Measurements from ENCODE around the gene ZNF420. TPM values are rescaled to one million over a fixed set of nuclear protein-coding genes. Genes with fewer than 3 reads are reported as not detected.
A peak's percentile ranks its signal among the peaks of the same experiment; 100 is the strongest.

The ZNF420 gene
- total and polyA plus RNA-seq, 2 donors from 2014 or later = 5.9 to 11.9 TPM

DNA sequence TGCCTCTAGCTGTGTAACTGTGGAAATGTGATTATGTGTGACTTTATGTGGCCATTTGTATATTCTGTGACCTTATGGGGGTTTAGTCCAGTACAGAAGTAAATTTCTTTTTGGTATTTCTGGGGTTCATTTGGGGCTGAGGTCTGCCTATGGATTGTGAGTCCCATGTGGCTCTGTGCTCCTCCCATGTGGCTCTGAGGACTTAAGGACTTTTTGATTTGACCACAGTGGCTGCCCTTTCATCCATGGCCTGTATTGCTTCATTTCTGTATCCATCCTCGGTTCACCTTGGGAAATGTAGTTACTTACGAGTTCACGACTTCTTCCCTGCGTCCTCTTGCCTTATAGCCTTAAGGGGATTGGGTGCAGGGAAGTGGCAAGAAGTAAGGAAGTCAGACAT, 1.0 kb downstream of the ZNF420 start:
- DNase-seq (peak in 1 of 5 donors; percentile 2), FAIRE-seq (no peak)
- Histone ChIP-seq H3K4me3 (ENCODE audit: low read length in 3 of 3) (peak overlapping the region; percentile 98 to 100 (median 100)), H3K27ac (ENCODE audit: low read depth in 2 of 2, low read length in 2 of 2) (no peak overlapping the region), H3K36me3 (ENCODE audit: control insufficient read depth in 2 of 3, insufficient read depth in 3 of 3, low read length in 3 of 3) (no peaks in the 10 kb centered on the region), H3K27me3 (ENCODE audit: control insufficient read depth, insufficient read depth, low read length) (no peaks in the 10 kb centered on the region), H3K9ac (ENCODE audit: low read length in 3 of 3) (peak overlapping the region; percentile 97 to 100 (median 97)), H3K4me1 (ENCODE audit: control insufficient read depth in 2 of 3, insufficient read depth in 2 of 3, low read depth in 1 of 3, low read length in 3 of 3) (peaks cover 0 to 9% (median 6%) of the 10 kb centered on the region in 3 donors), H3K9me3 (ENCODE audit: control insufficient read depth in 2 of 3, insufficient read depth in 1 of 3, low read length in 3 of 3) (peaks cover 0 to 10% (median 3%) of the 10 kb centered on the region in 3 donors)
- intact Hi-C loops (cut with DNase I) = no loop called here
- TF ChIP-seq, protein P1, sequence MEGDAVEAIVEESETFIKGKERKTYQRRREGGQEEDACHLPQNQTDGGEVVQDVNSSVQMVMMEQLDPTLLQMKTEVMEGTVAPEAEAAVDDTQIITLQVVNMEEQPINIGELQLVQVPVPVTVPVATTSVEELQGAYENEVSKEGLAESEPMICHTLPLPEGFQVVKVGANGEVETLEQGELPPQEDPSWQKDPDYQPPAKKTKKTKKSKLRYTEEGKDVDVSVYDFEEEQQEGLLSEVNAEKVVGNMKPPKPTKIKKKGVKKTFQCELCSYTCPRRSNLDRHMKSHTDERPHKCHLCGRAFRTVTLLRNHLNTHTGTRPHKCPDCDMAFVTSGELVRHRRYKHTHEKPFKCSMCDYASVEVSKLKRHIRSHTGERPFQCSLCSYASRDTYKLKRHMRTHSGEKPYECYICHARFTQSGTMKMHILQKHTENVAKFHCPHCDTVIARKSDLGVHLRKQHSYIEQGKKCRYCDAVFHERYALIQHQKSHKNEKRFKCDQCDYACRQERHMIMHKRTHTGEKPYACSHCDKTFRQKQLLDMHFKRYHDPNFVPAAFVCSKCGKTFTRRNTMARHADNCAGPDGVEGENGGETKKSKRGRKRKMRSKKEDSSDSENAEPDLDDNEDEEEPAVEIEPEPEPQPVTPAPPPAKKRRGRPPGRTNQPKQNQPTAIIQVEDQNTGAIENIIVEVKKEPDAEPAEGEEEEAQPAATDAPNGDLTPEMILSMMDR (IDR thresholded peaks at IDR 0.05; ENCODE audit: borderline replicate concordance, extremely low read depth, insufficient read depth) = no peak

DNA sequence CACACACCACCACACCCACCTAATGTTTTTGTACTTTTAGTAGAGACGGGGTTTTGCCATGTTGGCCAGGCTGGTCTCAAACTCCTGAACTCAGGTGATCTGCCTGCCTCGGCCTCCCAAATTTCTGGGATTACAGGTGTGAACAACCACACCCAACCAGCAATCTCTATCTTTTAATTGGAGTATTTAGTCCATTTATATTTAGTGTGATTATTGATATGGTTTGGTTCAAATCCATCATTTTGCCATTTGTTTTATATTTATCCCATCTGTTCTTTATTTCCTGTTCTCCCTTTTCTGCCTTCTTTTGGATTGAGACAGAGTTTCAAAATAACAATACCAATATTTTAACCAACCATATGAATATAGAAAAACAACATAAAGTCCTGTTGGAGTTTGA, 4.1 kb downstream of the ZNF420 start:
- Histone ChIP-seq H3K27me3 (ENCODE audit: control insufficient read depth, insufficient read depth, low read length) (no peaks in the 10 kb centered on the region), H3K4me3 (ENCODE audit: low read length in 3 of 3) (no peak overlapping the region), H3K36me3 (ENCODE audit: control insufficient read depth in 2 of 3, insufficient read depth in 3 of 3, low read length in 3 of 3) (no peaks in the 10 kb centered on the region), H3K27ac (ENCODE audit: low read depth in 2 of 2, low read length in 2 of 2) (no peak overlapping the region), H3K9ac (ENCODE audit: low read length in 3 of 3) (no peak overlapping the region), H3K4me1 (ENCODE audit: control insufficient read depth in 2 of 3, insufficient read depth in 2 of 3, low read depth in 1 of 3, low read length in 3 of 3) (peaks cover 0 to 9% (median under 1%) of the 10 kb centered on the region in 3 donors), H3K9me3 (ENCODE audit: control insufficient read depth in 2 of 3, insufficient read depth in 1 of 3, low read length in 3 of 3) (peaks cover 0 to 21% (median 3%) of the 10 kb centered on the region in 3 donors)
- intact Hi-C loops (cut with DNase I) = no loop called here
- FAIRE-seq (no peak), DNase-seq (no peak)
- TF ChIP-seq, protein P1 (IDR thresholded peaks at IDR 0.05; ENCODE audit: borderline replicate concordance, extremely low read depth, insufficient read depth) = no peak

DNA sequence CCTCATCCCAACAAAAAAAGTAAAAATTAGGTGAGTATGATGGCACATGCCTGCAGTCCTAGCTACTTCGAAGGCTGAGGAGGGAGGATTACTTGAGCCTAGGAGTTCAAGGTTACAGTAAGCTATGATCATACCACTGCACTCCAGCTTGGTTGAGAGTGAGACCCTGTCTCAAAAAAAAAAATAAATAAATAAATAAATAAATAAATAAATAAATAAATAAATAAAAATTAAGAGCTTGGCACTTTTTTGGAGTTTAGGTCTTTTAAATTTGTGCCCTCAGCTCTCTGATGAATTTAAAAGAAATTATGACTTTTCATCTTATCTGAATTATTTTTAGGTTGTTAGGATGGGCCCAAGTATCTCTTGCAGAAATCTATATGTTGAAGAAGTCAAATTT, 8.9 kb downstream of the ZNF420 start:
- intact Hi-C loops (cut with DNase I) = no loop called here
- Histone ChIP-seq H3K9me3 (ENCODE audit: control insufficient read depth in 2 of 3, insufficient read depth in 1 of 3, low read length in 3 of 3) (peaks cover 0 to 23% (median 3%) of the 10 kb centered on the region in 3 donors), H3K27me3 (ENCODE audit: control insufficient read depth, insufficient read depth, low read length) (no peaks in the 10 kb centered on the region), H3K36me3 (ENCODE audit: control insufficient read depth in 2 of 3, insufficient read depth in 3 of 3, low read length in 3 of 3) (peaks cover 0 to 30% (median 16%) of the 10 kb centered on the region in 3 donors), H3K4me3 (ENCODE audit: low read length in 3 of 3) (no peak overlapping the region), H3K4me1 (ENCODE audit: control insufficient read depth in 2 of 3, insufficient read depth in 2 of 3, low read depth in 1 of 3, low read length in 3 of 3) (no peaks in the 10 kb centered on the region), H3K27ac (ENCODE audit: low read depth in 2 of 2, low read length in 2 of 2) (no peak overlapping the region), H3K9ac (ENCODE audit: low read length in 3 of 3) (no peak overlapping the region)
- FAIRE-seq (no peak), DNase-seq (no peak)
- TF ChIP-seq, protein P1 (IDR thresholded peaks at IDR 0.05; ENCODE audit: borderline replicate concordance, extremely low read depth, insufficient read depth) = no peak

DNA sequence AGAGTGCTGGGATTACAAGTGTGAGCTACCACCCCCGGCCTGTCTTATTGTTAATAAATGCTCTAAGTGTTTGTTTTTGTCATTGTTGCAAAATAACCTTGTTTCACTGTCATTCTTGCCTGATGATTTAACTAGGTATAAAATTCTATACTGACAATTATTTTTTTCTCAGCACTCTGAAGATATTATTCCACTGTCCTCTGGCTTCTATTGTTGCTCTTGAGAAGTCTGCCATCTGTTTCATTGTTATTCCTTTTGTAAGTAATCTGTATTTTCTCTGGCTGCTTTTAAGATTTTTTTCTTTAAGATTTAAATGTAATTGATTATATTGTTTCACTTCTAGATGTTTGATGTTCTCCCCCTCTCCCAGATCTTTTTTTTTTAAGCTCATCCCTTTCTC, 17.6 kb downstream of the ZNF420 start:
- no peak for DNase-seq
- H3K9me3 ChIP-seq (ENCODE audit: control insufficient read depth in 2 of 3, insufficient read depth in 1 of 3, low read length in 3 of 3) = peaks cover 3 to 31% (median 14%) of the 10 kb centered on the region in 3 donors
- H3K9ac ChIP-seq (ENCODE audit: low read length in 3 of 3) = no peak overlapping the region
- H3K27me3 ChIP-seq (ENCODE audit: control insufficient read depth, insufficient read depth, low read length) = no peaks in the 10 kb centered on the region
- H3K36me3 ChIP-seq (ENCODE audit: control insufficient read depth in 2 of 3, insufficient read depth in 3 of 3, low read length in 3 of 3) = peaks cover 9 to 44% (median 11%) of the 10 kb centered on the region in 3 donors
- TF ChIP-seq, protein P1 (IDR thresholded peaks at IDR 0.05; ENCODE audit: borderline replicate concordance, extremely low read depth, insufficient read depth) = no peak
- H3K4me1 ChIP-seq (ENCODE audit: control insufficient read depth in 2 of 3, insufficient read depth in 2 of 3, low read depth in 1 of 3, low read length in 3 of 3) = no peaks in the 10 kb centered on the region
- FAIRE-seq = no peak
- H3K4me3 ChIP-seq (ENCODE audit: low read length in 3 of 3) = no peak overlapping the region
- intact Hi-C loops (cut with DNase I) = no loop called here
- H3K27ac ChIP-seq (ENCODE audit: low read depth in 2 of 2, low read length in 2 of 2) = no peak overlapping the region

Measured in kidney (tissue), 14 donors.